OCI-LY7 (cell line): ENCODE measurements around the gene CEP192.

ENCODE experiments used
- CTCF ChIP-seq: fragments of 200-600 bp; sonication (generic); conservative IDR thresholded peaks from 2 replicates; pipeline ENCODE4 v1.5.1; 2014; ENCODE audit warnings: mild to moderate bottlenecking, antibody characterized with exemption, low read length, moderate library complexity, mixed read lengths
- EZH2phosphoT487 ChIP-seq: fragments of 200-600 bp; sonication (generic); IDR thresholded peaks from 2 replicates; pipeline ENCODE4 v1.6.1; 2018; ENCODE audit warnings: low read depth, borderline replicate concordance, mild to moderate bottlenecking, mixed run types, antibody characterized with exemption, low read length, moderate library complexity, mixed read lengths

GRCh38 chr18:13026583-13027270 is 35.6 kb downstream of the CEP192 start:
- TF ChIP-seq CTCF (no peak), EZH2phosphoT487 (no peak)
